Small intestine (tissue), 16 donors: Measurements from ENCODE around the gene GPR45. TPM values are rescaled to one million over a fixed set of nuclear protein-coding genes. Genes with fewer than 3 reads are reported as not detected.
A peak's percentile ranks its signal among the peaks of the same experiment; 100 is the strongest.

Source experiments
- DNase-seq, 2 donors: peaks; one replicate each; pipeline versions ENCODE4 v3.0.0 to v3.0.0-alpha.2; 2013
- FAIRE-seq: peaks from 2 replicates; lab custom pipeline; 2012; peaks lifted over from hg19 to GRCh38; lab: Jason Lieb, UNC
- H3K27ac ChIP-seq, 3 donors: one replicate each; pipeline ENCODE4 v1.5.1; 2013; ENCODE audit warnings: low read length in 2 of 3, mild to moderate bottlenecking in 2 of 3, control low read depth in 1 of 3, inconsistent platforms in 1 of 3, low read depth in 1 of 3, moderate library complexity in 1 of 3
- H3K27me3 ChIP-seq, 3 donors: one replicate each; pipeline ENCODE4 v1.6.1; 2013; ENCODE audit warnings: low read length in 3 of 3, inconsistent platforms in 1 of 3; ENCODE audit not compliant: control insufficient read depth in 3 of 3, insufficient read depth in 3 of 3
- H3K36me3 ChIP-seq, 3 donors: one replicate each; pipeline ENCODE4 v1.6.1; 2013; ENCODE audit warnings: low read length in 3 of 3, inconsistent platforms in 1 of 3, low read depth in 1 of 3, mild to moderate bottlenecking in 1 of 3, moderate library complexity in 1 of 3; ENCODE audit not compliant: control insufficient read depth in 3 of 3, insufficient read depth in 2 of 3
- H3K4me1 ChIP-seq, 3 donors: one replicate each; pipeline ENCODE4 v1.6.1; 2013; ENCODE audit warnings: low read length in 2 of 3, inconsistent platforms in 1 of 3, low read depth in 1 of 3, mild to moderate bottlenecking in 1 of 3, moderate library complexity in 1 of 3; ENCODE audit not compliant: control insufficient read depth in 3 of 3, insufficient read depth in 2 of 3
- H3K4me3 ChIP-seq, 3 donors: one replicate each; pipeline ENCODE4 v1.5.1; 2013; ENCODE audit warnings: low read length in 3 of 3, control low read depth in 1 of 3, inconsistent platforms in 1 of 3, low read depth in 1 of 3, mild to moderate bottlenecking in 1 of 3, moderate library complexity in 1 of 3
- H3K9me3 ChIP-seq, 2 donors: one replicate each; pipeline ENCODE4 v1.6.1; 2013; ENCODE audit warnings: low read depth in 1 of 2, low read length in 1 of 2; ENCODE audit not compliant: control insufficient read depth in 2 of 2, insufficient read depth in 1 of 2
- WGBS, 3 donors: extraction: QIAGEN DNeasy Blood & Tissue Kit; methylation state at CpG; one replicate each; pipeline ENCODE4 v1.1.7; 2013; 5-methylcytosine and 5-hydroxymethylcytosine counted together
- long read RNA-seq, 10 donors: transcript quantifications; one replicate each; lab custom pipeline, GENCODE V29; 2026
- polyA plus RNA-seq, 4 donors: library from polyadenylated mRNA; stranded (reverse) in 3 of 4; unstranded in 1 of 4; fragments of 200-250 nt in 3 of 4; fragments of 120-200 nt in 1 of 4; gene quantifications; one replicate each; pipeline versions ENCODE4 v1.2.1 to v1.2.3, GENCODE V29; 2013
- donor health status: healthy with polysubstance abuse.
- donor health status: control.
- donor health status: control.
- donor health status: Bipolar disorder and iron deficiency.
- donor health status: healthy.

Gene GPR45
- polyA plus RNA-seq: under 1 TPM in 2 of 4 donors, not detected in 2; 0.04 to 0.12 TPM
- long read RNA-seq, donor 1: 0 reads
- long read RNA-seq, donor 2: 0 reads
- long read RNA-seq, donor 3: 0 reads
- long read RNA-seq, donor 4: 0 reads
- long read RNA-seq, donor 5: 0 reads
- long read RNA-seq, donor 6: 0 reads
- long read RNA-seq, donor 7: 0 reads
- long read RNA-seq, donor 8: 0 reads
- long read RNA-seq, donor 9: 0 reads
- long read RNA-seq, donor 10: 0 reads

DNA sequence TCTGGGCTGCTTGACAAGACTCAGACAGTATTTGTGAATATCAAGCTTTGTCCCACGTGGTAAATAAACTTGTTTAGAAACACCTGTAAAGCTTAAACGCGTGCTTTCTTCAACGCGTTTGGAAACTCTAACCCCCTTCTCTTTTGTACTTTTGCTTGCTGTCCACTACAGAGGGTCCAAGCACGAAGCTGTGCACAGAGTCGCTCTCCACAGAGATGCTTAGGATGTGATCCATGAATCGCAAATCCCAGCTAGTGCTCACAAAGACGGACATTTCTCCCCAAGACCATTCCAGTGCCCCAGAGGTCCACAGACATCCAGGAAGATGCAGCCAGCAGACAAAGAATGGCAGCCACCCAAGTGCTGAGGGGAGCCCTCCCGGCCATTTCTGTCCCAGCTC lies at the start of gene GPR45:
GPR45 (plus strand) TSS at position 301 of the 400 bp plus-strand sequence. CDS start 116 bp downstream, outside the sequence.
- H3K27me3 ChIP-seq: peaks cover 0 to 17% (median 0%) of the 10 kb centered on the region in 3 donors
- no peak within 1 kb of the TSS for H3K27ac ChIP-seq
- FAIRE-seq (no peak), DNase-seq (no peak)
- WGBS, 3 donors: 84 to 89% (median 85%) methylated on average over 10 of the region's 10 CpGs
- no peaks in the 10 kb centered on the region for H3K9me3 ChIP-seq
- H3K36me3 ChIP-seq: no peaks in the 10 kb centered on the region
- H3K4me3 ChIP-seq: no peak within 1 kb of the TSS
- H3K4me1 ChIP-seq: no peaks in the 10 kb centered on the region

GRCh38 chr2:105194022-105194675 lies 47.4 kb upstream of the GPR45 start:
- no peak overlapping the region for H3K4me3 ChIP-seq
- no peaks in the 10 kb centered on the region for H3K4me1 ChIP-seq
- no peak for FAIRE-seq
- peaks cover 0 to 9% (median 4%) of the 10 kb centered on the region in 3 donors for H3K27me3 ChIP-seq
- H3K27ac ChIP-seq: no peak overlapping the region
- H3K9me3 ChIP-seq: peaks cover 0 to 6% of the 10 kb centered on the region in 2 donors
- H3K36me3 ChIP-seq: no peaks in the 10 kb centered on the region
- WGBS, 3 donors: 19 to 39% (median 28%) methylated on average over 14 of the region's 14 CpGs
- no peak for DNase-seq

- no peak overlapping the region for H3K27ac ChIP-seq
- H3K36me3 ChIP-seq: no peaks in the 10 kb centered on the region
- H3K4me3 ChIP-seq: no peak overlapping the region
- WGBS, 3 donors: 89 to 92% (median 91%) methylated on average over 4 of the region's 4 CpGs
- H3K9me3 ChIP-seq: no peaks in the 10 kb centered on the region
- peaks cover 0 to 11% (median 3%) of the 10 kb centered on the region in 3 donors for H3K27me3 ChIP-seq
- DNase-seq (no peak), FAIRE-seq (no peak)
- no peaks in the 10 kb centered on the region for H3K4me1 ChIP-seq
Observed at GRCh38 chr2:105196651-105197050, 44.9 kb upstream of the GPR45 start.

- WGBS, 3 donors: 50 to 64% (median 57%) methylated on average over 5 of the region's 5 CpGs
- Histone ChIP-seq H3K27ac (no peak overlapping the region), H3K4me3 (no peak overlapping the region), H3K4me1 (no peaks in the 10 kb centered on the region), H3K36me3 (no peaks in the 10 kb centered on the region), H3K9me3 (no peaks in the 10 kb centered on the region), H3K27me3 (no peaks in the 10 kb centered on the region)
- no peak for DNase-seq
- FAIRE-seq: no peak
Observed at GRCh38 chr2:105215586-105216192, 25.9 kb upstream of the GPR45 start.

DNA sequence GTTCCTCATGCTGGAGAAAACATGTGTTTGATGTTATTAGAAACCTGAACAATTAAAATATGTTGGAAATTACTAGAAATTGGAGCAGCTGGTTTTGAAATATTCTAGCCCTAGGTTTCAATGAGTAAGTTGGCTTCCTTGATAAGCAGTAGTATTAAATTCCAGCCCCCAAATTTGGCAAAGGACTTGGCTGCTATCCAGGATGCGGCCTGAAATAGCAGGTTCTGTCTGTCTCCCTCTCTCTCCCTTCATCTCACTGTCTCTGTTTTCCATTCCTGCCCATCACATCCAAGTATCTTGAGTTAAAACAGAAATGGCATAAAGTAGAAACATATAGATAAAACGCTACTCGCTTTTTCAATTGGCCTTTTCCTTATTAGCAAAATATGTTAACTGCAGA lies 20.9 kb upstream of the GPR45 start:
- WGBS, 3 donors: 68 to 93% (median 88%) methylated on average over 3 of the region's 3 CpGs
- Histone ChIP-seq H3K4me3 (no peak overlapping the region), H3K36me3 (no peaks in the 10 kb centered on the region), H3K27me3 (peaks cover 0 to 10% (median 0%) of the 10 kb centered on the region in 3 donors), H3K9me3 (no peaks in the 10 kb centered on the region), H3K4me1 (no peaks in the 10 kb centered on the region), H3K27ac (no peak overlapping the region)
- DNase-seq: no peak
- no peak for FAIRE-seq

DNA sequence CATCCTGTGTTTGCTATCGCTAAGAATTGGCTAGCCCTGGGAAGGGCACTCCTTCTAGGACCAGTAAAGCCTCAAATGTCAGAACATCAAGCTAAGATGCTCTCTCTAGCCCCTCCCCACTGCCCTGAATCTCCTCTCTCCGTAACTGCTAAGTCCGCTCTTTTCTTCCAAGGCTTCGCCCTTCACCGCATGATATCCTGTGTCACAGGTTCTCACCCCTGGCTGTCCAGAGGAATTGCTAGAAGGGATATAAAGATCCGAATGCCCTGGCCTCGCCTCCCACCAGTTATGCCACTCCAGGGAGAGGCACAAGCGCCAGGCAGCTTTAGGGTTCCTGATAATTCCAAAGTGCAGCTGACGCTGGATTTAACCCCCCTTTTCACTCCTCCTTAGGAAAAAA lies 17.1 kb upstream of the GPR45 start:
- H3K4me1 ChIP-seq: no peaks in the 10 kb centered on the region
- H3K27me3 ChIP-seq: peaks cover 0 to 10% (median 0%) of the 10 kb centered on the region in 3 donors
- no peaks in the 10 kb centered on the region for H3K36me3 ChIP-seq
- H3K4me3 ChIP-seq: no peak overlapping the region
- FAIRE-seq (no peak), DNase-seq (no peak)
- 65 to 75% (median 74%) methylated on average over 9 of the region's 9 CpGs for WGBS, 3 donors
- H3K27ac ChIP-seq: no peak overlapping the region
- H3K9me3 ChIP-seq: no peaks in the 10 kb centered on the region

DNA sequence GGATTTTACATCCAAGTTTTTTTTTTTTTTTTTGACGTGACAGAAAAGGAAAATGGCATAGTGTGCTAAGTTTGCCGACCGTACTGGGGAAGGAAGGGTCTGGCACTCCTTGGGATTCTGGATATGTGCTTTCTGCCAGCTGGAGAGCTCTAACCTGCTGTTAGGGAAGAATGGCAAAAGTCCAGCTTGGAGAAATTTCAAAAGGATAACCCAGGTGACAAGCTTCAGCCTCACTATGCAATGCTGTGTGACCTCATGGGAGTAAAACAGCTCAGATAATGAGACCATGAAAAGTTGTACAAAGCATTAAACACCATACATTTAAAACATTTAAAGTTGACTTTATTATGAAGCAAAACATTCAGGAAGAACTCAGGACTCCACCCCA lies 10.3 kb upstream of the GPR45 start:
- H3K27ac ChIP-seq: no peak overlapping the region
- H3K4me3 ChIP-seq: no peak overlapping the region
- no peaks in the 10 kb centered on the region for H3K36me3 ChIP-seq
- H3K27me3 ChIP-seq: peaks cover 0 to 2% (median 0%) of the 10 kb centered on the region in 3 donors
- H3K4me1 ChIP-seq: no peaks in the 10 kb centered on the region
- WGBS, 3 donors: 58 to 89% (median 75%) methylated on average over 3 of the region's 3 CpGs
- no peaks in the 10 kb centered on the region for H3K9me3 ChIP-seq
- DNase-seq (no peak), FAIRE-seq (no peak)

GRCh38 chr2:105235388-105236059 lies 6.0 kb upstream of the GPR45 start:
- no peak for FAIRE-seq
- Histone ChIP-seq H3K27me3 (peaks cover 0 to 12% (median 0%) of the 10 kb centered on the region in 3 donors), H3K4me1 (no peaks in the 10 kb centered on the region), H3K9me3 (no peaks in the 10 kb centered on the region), H3K27ac (no peak overlapping the region), H3K4me3 (no peak overlapping the region), H3K36me3 (no peaks in the 10 kb centered on the region)
- DNase-seq: peak; percentile 72 to 76
- WGBS, 3 donors: 8 to 16% (median 14%) methylated on average over 12 of the region's 12 CpGs
